Thyroid gland (tissue), 4 donors: Measurements from ENCODE around the gene ADAMTSL1.

Source experiments
- CTCF ChIP-seq, 6 experiments: fragments of 200-600 bp in 3 of 6; fragments of 450-650 bp in 3 of 6; sonication (generic) in 3 of 6; IDR thresholded peaks; one replicate each; pipeline ENCODE4 v1.5.1; 2016 to 2019; ENCODE audit warnings: antibody characterized with exemption in 6 of 6, mild to moderate bottlenecking in 2 of 6, inconsistent platforms in 1 of 6, moderate library complexity in 1 of 6
- POLR2A ChIP-seq, 2 donors: fragments of 450-650 bp; IDR thresholded peaks; one replicate each; pipeline ENCODE4 v1.6.1; 2017; ENCODE audit warnings: antibody characterized with exemption in 2 of 2, mild to moderate bottlenecking in 2 of 2, moderate library complexity in 1 of 2

DNA sequence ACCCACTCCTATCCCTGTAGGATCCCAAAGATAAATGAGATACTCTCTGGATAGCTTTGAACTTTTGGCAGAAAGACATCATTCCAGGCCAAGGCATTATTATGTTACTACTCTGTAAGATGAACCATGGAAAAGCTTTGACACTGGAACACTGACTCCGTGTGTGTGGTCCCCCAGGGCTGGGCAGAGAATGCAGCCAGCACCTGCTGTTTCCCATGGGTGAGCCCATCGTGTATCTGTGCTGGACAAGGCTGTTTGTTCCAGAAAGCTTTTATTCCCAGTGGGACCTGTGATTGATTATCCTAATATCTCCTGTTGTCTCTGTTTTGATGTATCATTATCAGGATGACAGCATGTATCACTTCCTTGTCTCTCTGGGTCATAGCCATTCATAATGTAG, 304.2 kb downstream of the ADAMTSL1 start:
- no peak for TF ChIP-seq CTCF (IDR thresholded peaks at IDR 0.05)
- no peak for TF ChIP-seq POLR2A (IDR thresholded peaks at IDR 0.05)
